ENCODE measurements around the gene CCDC9B. TPM values are rescaled to one million over a fixed set of nuclear protein-coding genes. Genes with fewer than 3 reads are reported as not detected.

CCDC9B gene
- total RNA-seq, 1 donor from 2014 or later, result 155 TPM

DNA sequence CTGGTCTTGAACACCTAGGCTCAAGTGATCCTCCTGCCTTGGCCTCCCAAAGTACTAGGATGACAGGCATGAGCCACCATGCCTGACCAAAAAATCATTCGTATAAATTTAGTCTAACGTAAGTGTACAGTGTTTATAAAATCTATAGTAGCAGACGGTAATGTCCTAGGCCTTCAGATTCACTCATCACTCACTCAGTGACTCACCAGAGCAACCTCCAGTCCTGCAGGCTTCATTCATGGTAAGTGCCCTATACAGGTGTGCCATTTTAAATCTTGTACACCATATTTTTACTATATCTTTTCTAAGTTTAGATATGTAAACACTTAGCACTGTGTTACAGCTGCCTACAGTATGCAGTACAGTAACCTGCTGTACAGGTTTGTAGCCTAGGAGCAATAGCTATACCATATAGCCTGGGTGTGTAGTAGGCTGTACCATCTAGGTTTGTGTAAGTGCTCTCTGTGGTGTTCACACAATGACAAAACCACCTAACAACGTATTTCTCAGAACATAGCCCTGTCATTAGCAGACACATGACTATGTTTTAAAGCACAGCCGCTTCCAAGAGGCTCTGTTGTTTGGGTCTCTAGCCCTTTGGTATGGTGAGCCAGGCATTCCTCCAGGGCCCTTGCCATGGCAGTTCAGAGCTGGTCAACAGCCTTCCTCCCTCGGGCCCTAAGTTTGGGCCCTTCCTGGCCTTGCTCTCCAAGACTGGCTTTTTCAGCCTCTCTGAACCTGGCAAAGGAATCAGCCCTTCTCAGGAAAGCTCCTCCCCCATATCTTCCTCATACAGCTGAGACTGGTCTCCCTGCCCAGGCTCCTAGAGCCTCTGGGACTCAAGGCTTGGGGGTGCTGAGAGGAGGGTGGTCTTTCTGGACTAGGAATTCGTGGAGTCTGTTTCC, 1.9 kb upstream of the CCDC9B start:
- no peaks in the 10 kb centered on the region for H3K9me3 ChIP-seq (replicated peaks)
- TF ChIP-seq, protein P1, sequence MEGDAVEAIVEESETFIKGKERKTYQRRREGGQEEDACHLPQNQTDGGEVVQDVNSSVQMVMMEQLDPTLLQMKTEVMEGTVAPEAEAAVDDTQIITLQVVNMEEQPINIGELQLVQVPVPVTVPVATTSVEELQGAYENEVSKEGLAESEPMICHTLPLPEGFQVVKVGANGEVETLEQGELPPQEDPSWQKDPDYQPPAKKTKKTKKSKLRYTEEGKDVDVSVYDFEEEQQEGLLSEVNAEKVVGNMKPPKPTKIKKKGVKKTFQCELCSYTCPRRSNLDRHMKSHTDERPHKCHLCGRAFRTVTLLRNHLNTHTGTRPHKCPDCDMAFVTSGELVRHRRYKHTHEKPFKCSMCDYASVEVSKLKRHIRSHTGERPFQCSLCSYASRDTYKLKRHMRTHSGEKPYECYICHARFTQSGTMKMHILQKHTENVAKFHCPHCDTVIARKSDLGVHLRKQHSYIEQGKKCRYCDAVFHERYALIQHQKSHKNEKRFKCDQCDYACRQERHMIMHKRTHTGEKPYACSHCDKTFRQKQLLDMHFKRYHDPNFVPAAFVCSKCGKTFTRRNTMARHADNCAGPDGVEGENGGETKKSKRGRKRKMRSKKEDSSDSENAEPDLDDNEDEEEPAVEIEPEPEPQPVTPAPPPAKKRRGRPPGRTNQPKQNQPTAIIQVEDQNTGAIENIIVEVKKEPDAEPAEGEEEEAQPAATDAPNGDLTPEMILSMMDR (IDR thresholded peaks at IDR 0.05; ENCODE audit: borderline replicate concordance), result no peak
- intact Hi-C loops (cut with micrococcal nuclease), result loop anchor here (10.0 kb wide), 1 partner anchor 82 kb away; no protein-coding TSS in a partner anchor
- H3K4me1 ChIP-seq, result peaks cover 75% of the 10 kb centered on the region
- H3K27me3 ChIP-seq (ENCODE audit: low read depth), result no peaks in the 10 kb centered on the region
- no peak overlapping the region for H3K4me3 ChIP-seq
- peak overlapping the region; percentile 99 for H3K27ac ChIP-seq (replicated peaks)
- DNase-seq, result no peak
- no peaks in the 10 kb centered on the region for H3K36me3 ChIP-seq

DNA sequence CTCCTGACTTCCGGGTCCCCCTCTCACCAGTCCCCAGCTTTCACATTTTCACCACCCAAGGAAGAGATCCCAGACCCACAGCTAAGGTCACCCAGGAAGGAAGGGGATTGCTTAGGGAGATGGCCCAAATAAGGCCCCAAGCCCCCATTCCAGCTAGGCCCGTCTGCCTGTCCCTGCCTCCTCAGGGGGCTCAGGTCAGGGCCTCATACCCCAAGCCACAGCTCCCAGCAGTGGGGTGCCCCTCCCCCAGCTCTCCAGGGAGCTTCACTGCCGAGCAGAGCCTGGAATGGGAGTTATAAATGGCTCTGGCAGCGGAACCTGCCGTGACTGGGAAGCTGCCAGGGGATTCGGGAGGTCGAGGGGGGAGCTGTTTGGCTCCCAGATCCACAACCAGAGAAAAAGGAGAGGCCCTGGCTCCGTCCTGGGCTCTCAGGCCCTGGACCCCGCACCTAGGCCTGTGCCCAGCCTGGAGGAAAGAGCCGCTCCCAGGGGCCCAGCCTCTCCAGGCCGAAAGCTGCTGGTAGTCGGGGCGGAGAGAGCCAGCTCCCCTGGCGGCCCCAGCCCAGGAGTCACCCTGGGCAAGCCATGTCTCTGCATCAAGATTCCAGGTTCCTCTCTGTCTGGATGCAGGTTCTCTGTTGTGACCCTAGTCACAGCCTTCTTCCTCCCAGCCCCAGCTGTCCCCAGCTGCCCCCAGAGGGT, 550 bp downstream of the CCDC9B start:
- Histone ChIP-seq H3K27me3 (ENCODE audit: low read depth) (no peaks in the 10 kb centered on the region), H3K36me3 (peaks cover 18% of the 10 kb centered on the region), H3K4me3 (peak overlapping the region; percentile 72), H3K27ac (replicated peaks) (peak overlapping the region; percentile 99), H3K9me3 (replicated peaks) (no peaks in the 10 kb centered on the region), H3K4me1 (peaks cover 100% of the 10 kb centered on the region)
- DNase-seq, result peak; percentile 90
- intact Hi-C loops (cut with micrococcal nuclease), result loop anchor here (10.0 kb wide), 1 partner anchor 85 kb away; no protein-coding TSS in a partner anchor
- TF ChIP-seq, protein P1 (IDR thresholded peaks at IDR 0.05; ENCODE audit: borderline replicate concordance), result no peak

DNA sequence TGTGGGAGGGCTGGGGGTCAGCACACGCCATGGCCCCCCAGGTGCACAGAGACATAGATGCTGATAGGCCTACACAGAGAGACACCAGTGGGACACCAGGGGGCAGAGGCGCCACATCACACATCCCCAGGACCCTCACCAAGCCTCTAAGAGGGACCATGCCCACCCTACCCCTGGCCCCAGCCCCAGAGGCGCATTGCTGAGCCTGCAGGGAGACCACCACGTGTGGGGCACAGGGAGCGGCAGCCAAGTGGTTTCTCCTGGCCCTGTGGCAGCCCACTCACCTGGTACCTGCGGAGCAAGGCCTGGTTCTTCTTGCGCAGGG, 1.2 kb downstream of the CCDC9B start:
- DNase-seq, result no peak
- Histone ChIP-seq H3K9me3 (replicated peaks) (no peaks in the 10 kb centered on the region), H3K4me3 (peak overlapping the region; percentile 72), H3K27ac (replicated peaks) (peak overlapping the region; percentile 99), H3K4me1 (peaks cover 100% of the 10 kb centered on the region), H3K27me3 (ENCODE audit: low read depth) (no peaks in the 10 kb centered on the region), H3K36me3 (peaks cover 22% of the 10 kb centered on the region)
- TF ChIP-seq, protein P1 (IDR thresholded peaks at IDR 0.05; ENCODE audit: borderline replicate concordance), result peak; percentile 41
- intact Hi-C loops (cut with micrococcal nuclease), result no loop called here

DNA sequence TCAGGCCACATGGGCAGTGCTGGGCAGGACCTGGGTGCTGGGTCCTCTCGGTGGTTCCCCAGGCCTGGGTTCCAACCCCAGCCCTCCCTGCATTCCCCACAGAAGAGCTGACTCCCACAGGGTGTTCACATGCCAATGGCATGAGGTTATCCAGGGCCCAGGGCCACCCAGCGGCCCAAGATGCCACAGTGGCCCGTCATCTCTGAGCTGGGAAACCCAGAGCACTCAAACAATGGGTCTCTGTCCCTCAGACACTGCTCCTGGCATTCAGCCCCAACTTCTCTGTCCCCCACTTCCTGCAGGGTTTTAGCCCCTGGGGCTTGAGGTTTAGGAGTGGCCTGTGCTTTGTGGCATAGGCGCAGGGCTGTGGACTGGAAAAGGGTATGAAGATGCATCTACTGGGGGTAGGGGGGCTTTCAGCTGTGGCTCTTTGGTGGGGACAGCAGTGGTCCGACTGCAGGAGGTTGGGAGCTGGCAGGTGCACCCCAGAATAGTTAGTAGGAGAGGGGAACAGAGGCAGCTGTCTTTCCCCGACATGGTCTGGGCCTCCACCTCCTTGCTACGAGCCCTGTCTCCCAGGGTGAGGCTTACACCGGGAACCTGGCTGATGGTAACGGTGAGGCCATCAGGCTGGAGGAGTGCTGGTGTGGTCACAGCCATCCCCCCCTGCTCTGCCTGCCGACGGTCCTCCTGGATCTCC, 1.7 kb downstream of the CCDC9B start:
- Histone ChIP-seq H3K4me1 (peaks cover 100% of the 10 kb centered on the region), H3K36me3 (peaks cover 22% of the 10 kb centered on the region), H3K27ac (replicated peaks) (peak overlapping the region; percentile 99), H3K4me3 (peak overlapping the region; percentile 72), H3K9me3 (replicated peaks) (no peaks in the 10 kb centered on the region), H3K27me3 (ENCODE audit: low read depth) (no peaks in the 10 kb centered on the region)
- peak; percentile 47 for DNase-seq
- TF ChIP-seq, protein P1 (IDR thresholded peaks at IDR 0.05; ENCODE audit: borderline replicate concordance), result no peak
- intact Hi-C loops (cut with micrococcal nuclease), result no loop called here

DNA sequence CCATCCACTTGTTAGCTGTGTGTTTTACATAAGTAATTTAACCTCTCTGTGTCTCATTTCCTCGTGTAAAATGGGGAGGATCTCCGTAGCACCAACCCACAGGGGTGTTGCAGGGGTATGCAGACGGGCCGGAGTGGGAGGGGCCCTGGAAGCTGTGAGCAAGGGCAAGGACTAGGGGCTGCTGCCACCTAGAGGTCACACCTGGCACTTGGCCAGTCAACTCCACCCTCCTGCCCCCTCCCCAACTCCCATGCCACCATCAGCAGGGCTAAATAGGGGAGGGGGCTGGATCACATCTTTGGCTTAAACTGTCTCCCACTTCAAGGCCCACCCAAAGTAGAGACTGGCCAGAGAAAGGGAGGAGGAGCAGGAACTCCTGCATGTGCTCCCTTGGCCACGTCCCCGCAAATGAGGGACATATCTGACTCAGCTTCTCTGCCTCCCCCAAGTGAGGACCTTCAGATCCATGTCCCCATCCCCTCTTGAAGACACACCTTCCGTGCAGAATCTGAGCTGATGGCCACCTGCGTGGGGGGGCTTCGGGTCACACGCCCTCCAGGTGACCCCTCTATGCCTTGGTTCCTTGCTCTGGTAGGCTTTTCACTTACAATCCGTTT, 2.6 kb downstream of the CCDC9B start:
- DNase-seq, result peak; percentile 79
- peak overlapping the region; percentile 99 for H3K27ac ChIP-seq (replicated peaks)
- H3K27me3 ChIP-seq (ENCODE audit: low read depth), result no peaks in the 10 kb centered on the region
- intact Hi-C loops (cut with micrococcal nuclease), result no loop called here
- no peaks in the 10 kb centered on the region for H3K9me3 ChIP-seq (replicated peaks)
- peaks cover 22% of the 10 kb centered on the region for H3K36me3 ChIP-seq
- TF ChIP-seq, protein P1 (IDR thresholded peaks at IDR 0.05; ENCODE audit: borderline replicate concordance), result peak; percentile 77
- H3K4me1 ChIP-seq, result peaks cover 100% of the 10 kb centered on the region
- peak overlapping the region; percentile 72 for H3K4me3 ChIP-seq
